HepG2 (cell line): ENCODE data around the gene CIROP. TPM values are rescaled to one million over a fixed set of nuclear protein-coding genes. Genes with fewer than 3 reads are reported as not detected.
A peak's percentile ranks its signal among the peaks of the same experiment; 100 is the strongest.

Experiments used
- BORCS8-MEF2B ChIP-seq: sonication (generic); formaldehyde crosslinking; IDR thresholded peaks from 2 replicates; pipeline ENCODE4 v1.8.0; 2022; ENCODE audit warnings: mild to moderate bottlenecking, missing genetic modification reagents
- BRCA1 ChIP-seq: sonication (generic); formaldehyde crosslinking; IDR thresholded peaks from 2 replicates; pipeline ENCODE4 v1.4.0; 2020; ENCODE audit warnings: missing genetic modification reagents
- CERS6 ChIP-seq: sonication (generic); formaldehyde crosslinking; IDR thresholded peaks from 2 replicates; pipeline ENCODE4 v1.5.0; 2020; ENCODE audit warnings: missing genetic modification reagents
- CHD2 ChIP-seq: IDR thresholded peaks from 2 replicates; pipeline ENCODE4 v1.6.1; 2011; ENCODE audit warnings: low read depth, low read length, improper control_type of control experiment
- CREB3 ChIP-seq: sonication (generic); formaldehyde crosslinking; IDR thresholded peaks from 2 replicates; pipeline ENCODE4 v1.5.0; 2020; ENCODE audit warnings: missing genetic modification reagents
- ELK4 ChIP-seq: sonication (generic); formaldehyde crosslinking; IDR thresholded peaks from 2 replicates; pipeline ENCODE4 v1.9.0; 2021; ENCODE audit warnings: missing genetic modification reagents, borderline replicate concordance
- HOXA7 ChIP-seq: sonication (generic); formaldehyde crosslinking; IDR thresholded peaks from 2 replicates; pipeline ENCODE4 v1.8.1; 2022; ENCODE audit warnings: mild to moderate bottlenecking, missing genetic modification reagents, moderate library complexity
- KDM5A ChIP-seq: fragments of 200-600 bp; sonication (generic); IDR thresholded peaks from 2 replicates; pipeline ENCODE4 v1.7.0; 2018; ENCODE audit warnings: antibody characterized with exemption, mild to moderate bottlenecking, low read length, borderline replicate concordance
- MTF1 ChIP-seq: sonication (generic); formaldehyde crosslinking; IDR thresholded peaks from 2 replicates; pipeline ENCODE4 v1.5.0; 2020; ENCODE audit warnings: missing genetic modification reagents
- NCOA1 ChIP-seq: sonication (generic); formaldehyde crosslinking; IDR thresholded peaks from 2 replicates; pipeline ENCODE4 v1.9.0; 2021; ENCODE audit warnings: missing genetic modification reagents
- SOX13 ChIP-seq, 3 experiments: fragments of 450-650 bp in 1 of 3; sonication (generic) in 1 of 3; formaldehyde crosslinking in 1 of 3; IDR thresholded peaks in 2 of 3; conservative IDR thresholded peaks in 1 of 3; 2 replicates each; pipeline versions ENCODE4 v1.5.0 to v1.6.1; 2016 to 2020; ENCODE audit warnings: antibody characterized with exemption in 1 of 3, mild to moderate bottlenecking in 1 of 3, missing compliant biosample characterization in 1 of 3, missing genetic modification reagents in 1 of 3, moderate library complexity in 1 of 3
- TAF1 ChIP-seq: sonication (generic); formaldehyde crosslinking; IDR thresholded peaks from 2 replicates; pipeline ENCODE4 v1.4.0; 2020; ENCODE audit warnings: missing genetic modification reagents
- TMF1 ChIP-seq: sonication (generic); formaldehyde crosslinking; IDR thresholded peaks from 2 replicates; pipeline ENCODE4 v1.8.1; 2022; ENCODE audit warnings: low read depth, missing genetic modification reagents
- TP53 ChIP-seq: sonication (generic); formaldehyde crosslinking; conservative IDR thresholded peaks from 2 replicates; pipeline ENCODE4 v1.4.0; 2020; ENCODE audit warnings: missing genetic modification reagents
- ZBTB7B ChIP-seq: sonication (generic); formaldehyde crosslinking; IDR thresholded peaks from 2 replicates; pipeline ENCODE4 v1.4.0; 2020; ENCODE audit warnings: missing genetic modification reagents
- ZNF589 ChIP-seq: sonication (generic); formaldehyde crosslinking; conservative IDR thresholded peaks from 2 replicates; pipeline ENCODE4 v1.8.0; 2022; ENCODE audit warnings: mild to moderate bottlenecking, moderate library complexity, missing genetic modification reagents
- ZNF614 ChIP-seq: IDR thresholded peaks from 2 replicates; pipeline ENCODE4 v1.6.1; 2018; ENCODE audit warnings: missing biosample characterization, missing genetic modification reagents, inconsistent platforms, borderline replicate concordance
- ZNF7 ChIP-seq: IDR thresholded peaks from 2 replicates; pipeline ENCODE4 v1.6.1; 2016; ENCODE audit warnings: missing biosample characterization, missing genetic modification reagents
- ZNF768 ChIP-seq: sonication (generic); formaldehyde crosslinking; IDR thresholded peaks from 2 replicates; pipeline ENCODE4 v1.4.0; 2020; ENCODE audit warnings: missing genetic modification reagents
- ZNF781 ChIP-seq: sonication (generic); formaldehyde crosslinking; IDR thresholded peaks from 2 replicates; pipeline ENCODE4 v1.5.1; 2020; ENCODE audit warnings: borderline replicate concordance, mild to moderate bottlenecking, missing genetic modification reagents; ENCODE audit errors: not compliant biosample characterization
- polyA plus RNA-seq, 8 experiments: library from polyadenylated mRNA; depleted of rRNA in 3 of 8; stranded (reverse) in 7 of 8; unstranded in 1 of 8; fragments of >200 nt; fragmentation: Illumina TruSeq in 4 of 8; extraction: Trizol in 4 of 8; gene quantifications; 2 replicates each; pipeline versions ENCODE4 v1.2.1 to v1.2.3, GENCODE V29; 2011 to 2016; ENCODE audit warnings: low read depth in 4 of 8, missing spikeins in 1 of 8, mixed read lengths in 1 of 8; ENCODE audit not compliant: insufficient read depth in 1 of 8
- total RNA-seq, 5 experiments: library from RNA; depleted of rRNA; stranded (reverse); fragments of >200 nt; fragmentation: Illumina TruSeq; extraction: Trizol; gene quantifications; 2 replicates each; pipeline ENCODE4 v1.2.3, GENCODE V29; 2016; ENCODE audit warnings: low read depth in 1 of 5
- TF ChIP-seq, protein P1 (sequence below): sonication (generic); formaldehyde crosslinking; IDR thresholded peaks from 2 replicates; pipeline ENCODE4 v1.5.1; 2020; ENCODE audit warnings: missing genetic modification reagents, mild to moderate bottlenecking, borderline replicate concordance
- TF ChIP-seq, protein P2 (sequence below): sonication (generic); formaldehyde crosslinking; IDR thresholded peaks from 2 replicates; pipeline ENCODE4 v1.5.1; 2020; ENCODE audit warnings: missing genetic modification reagents, mild to moderate bottlenecking, borderline replicate concordance
- TF ChIP-seq, protein P3 (sequence below): sonication (generic); formaldehyde crosslinking; IDR thresholded peaks from 2 replicates; pipeline ENCODE4 v1.8.1; 2023; ENCODE audit warnings: mild to moderate bottlenecking, missing genetic modification reagents, borderline replicate concordance

Gene CIROP
- total and polyA plus RNA-seq, 2 of the 13 experiments (the other 11 are each of a cell fraction or from before 2014, with no cell fraction given), result 0.07 TPM; not detected in 1

DNA sequence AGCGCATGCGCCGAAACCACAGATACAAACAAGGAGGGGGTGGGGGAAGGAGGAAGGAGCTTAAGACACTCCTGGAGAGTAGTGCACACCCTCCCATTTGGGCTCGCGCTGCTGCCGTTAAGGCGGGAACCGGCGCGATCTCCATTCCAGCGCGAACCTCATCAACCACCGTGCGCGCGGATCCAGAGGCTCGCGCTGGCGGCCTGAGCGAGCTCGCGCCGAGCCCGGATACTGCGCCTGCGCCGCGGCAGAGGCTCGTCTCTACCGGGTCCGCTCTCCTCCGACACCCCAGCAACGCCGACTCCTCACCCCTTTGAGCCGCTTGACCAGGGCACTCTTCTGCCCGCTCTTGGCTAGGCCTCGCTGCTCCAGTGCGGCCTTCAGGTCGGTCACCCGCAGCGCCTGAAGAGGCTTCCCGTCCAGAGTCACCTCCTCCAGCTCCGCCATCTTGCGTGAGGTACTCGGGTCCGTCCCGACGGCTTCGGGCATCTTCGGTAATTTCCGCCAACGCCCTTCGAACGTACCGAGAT, 10.1 kb downstream of the CIROP start, which contains the start of gene ACIN1 (continued):
- TF ChIP-seq KDM5A (peak; percentile 92), NCOA1 (CRISPR knock-in tag) (peak; percentile 99), ZNF589 (CRISPR knock-in tag) (no peak), HOXA7 (CRISPR knock-in tag) (no peak), ZBTB7B (no peak), BORCS8-MEF2B (CRISPR knock-in tag) (peak; percentile 99), TAF1 (CRISPR knock-in tag) (peak; percentile 100), ZNF768 (CRISPR knock-in tag) (peak; percentile 95), CREB3 (CRISPR knock-in tag) (peak; percentile 77; the same call in 1 of the 2 replicates), ZNF614 (CRISPR knock-in tag) (peak; percentile 46), TP53 (CRISPR knock-in tag) (peak; percentile 82; the same call in 1 of the 2 replicates), ZNF7 (CRISPR knock-in tag) (0 out of 2 replicates have a peak, but pooled peaks have one; percentile 4), SOX13 (IDR thresholded peaks at IDR 0.05) (no peak; the same call in 1 of the 2 replicates), SOX13 (CRISPR knock-in tag; conservative IDR thresholded peaks at IDR 0.05 in 1 of 2, IDR thresholded peaks at IDR 0.05 in 1 of 2) (peak in 1 of 2 experiments; percentile 64), TMF1 (CRISPR knock-in tag) (peak; percentile 99), CHD2 (peak; percentile 47; the same call in 1 of the 2 replicates), CERS6 (CRISPR knock-in tag) (peak; percentile 68; the same call in 1 of the 2 replicates), ZNF781 (CRISPR knock-in tag) (peak; percentile 100), ELK4 (CRISPR knock-in tag) (peak; percentile 84; the same call in 1 of the 2 replicates), BRCA1 (CRISPR knock-in tag) (peak; percentile 97; the same call in 1 of the 2 replicates), MTF1 (no peak)
- TF ChIP-seq, protein P1, sequence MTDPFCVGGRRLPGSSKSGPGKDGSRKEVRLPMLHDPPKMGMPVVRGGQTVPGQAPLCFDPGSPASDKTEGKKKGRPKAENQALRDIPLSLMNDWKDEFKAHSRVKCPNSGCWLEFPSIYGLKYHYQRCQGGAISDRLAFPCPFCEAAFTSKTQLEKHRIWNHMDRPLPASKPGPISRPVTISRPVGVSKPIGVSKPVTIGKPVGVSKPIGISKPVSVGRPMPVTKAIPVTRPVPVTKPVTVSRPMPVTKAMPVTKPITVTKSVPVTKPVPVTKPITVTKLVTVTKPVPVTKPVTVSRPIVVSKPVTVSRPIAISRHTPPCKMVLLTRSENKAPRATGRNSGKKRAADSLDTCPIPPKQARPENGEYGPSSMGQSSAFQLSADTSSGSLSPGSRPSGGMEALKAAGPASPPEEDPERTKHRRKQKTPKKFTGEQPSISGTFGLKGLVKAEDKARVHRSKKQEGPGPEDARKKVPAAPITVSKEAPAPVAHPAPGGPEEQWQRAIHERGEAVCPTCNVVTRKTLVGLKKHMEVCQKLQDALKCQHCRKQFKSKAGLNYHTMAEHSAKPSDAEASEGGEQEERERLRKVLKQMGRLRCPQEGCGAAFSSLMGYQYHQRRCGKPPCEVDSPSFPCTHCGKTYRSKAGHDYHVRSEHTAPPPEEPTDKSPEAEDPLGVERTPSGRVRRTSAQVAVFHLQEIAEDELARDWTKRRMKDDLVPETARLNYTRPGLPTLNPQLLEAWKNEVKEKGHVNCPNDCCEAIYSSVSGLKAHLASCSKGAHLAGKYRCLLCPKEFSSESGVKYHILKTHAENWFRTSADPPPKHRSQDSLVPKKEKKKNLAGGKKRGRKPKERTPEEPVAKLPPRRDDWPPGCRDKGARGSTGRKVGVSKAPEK (CRISPR knock-in tag), result peak; percentile 86; the same call in 1 of the 2 replicates
- TF ChIP-seq, protein P2, sequence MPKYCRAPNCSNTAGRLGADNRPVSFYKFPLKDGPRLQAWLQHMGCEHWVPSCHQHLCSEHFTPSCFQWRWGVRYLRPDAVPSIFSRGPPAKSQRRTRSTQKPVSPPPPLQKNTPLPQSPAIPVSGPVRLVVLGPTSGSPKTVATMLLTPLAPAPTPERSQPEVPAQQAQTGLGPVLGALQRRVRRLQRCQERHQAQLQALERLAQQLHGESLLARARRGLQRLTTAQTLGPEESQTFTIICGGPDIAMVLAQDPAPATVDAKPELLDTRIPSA (CRISPR knock-in tag), result 0 out of 2 replicates have a peak, but pooled peaks have one; percentile 23
- TF ChIP-seq, protein P3, sequence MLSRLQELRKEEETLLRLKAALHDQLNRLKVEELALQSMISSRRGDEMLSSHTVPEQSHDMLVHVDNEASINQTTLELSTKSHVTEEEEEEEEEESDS (CRISPR knock-in tag), result peak; percentile 95
